Adipocyte (in vitro differentiated cells): ENCODE data around the gene OR11H12.
"Not testable (repeated sequence)": the region's sequence is repeated elsewhere in the genome, so short reads cannot be mapped to it uniquely, and the experiment has no call there.

ENCODE experiments used
- DNase-seq: peaks from one replicate; pipeline ENCODE4 v3.0.0-alpha.2; 2015; ENCODE audit warnings: low read depth
- H3K27me3 ChIP-seq: replicated peaks from 2 replicates; pipeline ENCODE4 v1.7.0; 2013; ENCODE audit warnings: mild to moderate bottlenecking, low read length, moderate library complexity; ENCODE audit not compliant: control insufficient read depth, insufficient read depth
- H3K36me3 ChIP-seq: 2 replicates; pipeline ENCODE4 v1.7.0; 2013; ENCODE audit warnings: low read length, mild to moderate bottlenecking, moderate library complexity; ENCODE audit not compliant: control insufficient read depth, insufficient read depth, severe bottlenecking
- H3K4me1 ChIP-seq: 2 replicates; pipeline ENCODE4 v1.7.0; 2013; ENCODE audit warnings: mild to moderate bottlenecking, low read length, moderate library complexity; ENCODE audit not compliant: control insufficient read depth, insufficient read depth
- H3K4me3 ChIP-seq: 2 replicates; pipeline ENCODE4 v1.7.0; 2013; ENCODE audit warnings: mild to moderate bottlenecking, low read length, moderate library complexity
- H3K9ac ChIP-seq: 2 replicates; pipeline ENCODE4 v1.7.0; 2013; ENCODE audit warnings: mild to moderate bottlenecking, low read length, moderate library complexity
- H3K9me3 ChIP-seq: 2 replicates; pipeline ENCODE4 v1.7.0; 2013; ENCODE audit warnings: mild to moderate bottlenecking, low read length, moderate library complexity; ENCODE audit not compliant: control insufficient read depth

The OR11H12 gene

GRCh38 chr14:18600817-18601216 is at the start of gene OR11H12:
TSS of gene OR11H12 (plus strand) at chr14:18601117. CDS start at chr14:18601117, 0 bp downstream.
- not testable (repeated sequence) for H3K4me1 ChIP-seq, H3K27me3 ChIP-seq, H3K9ac ChIP-seq, H3K4me3 ChIP-seq, DNase-seq, H3K9me3 ChIP-seq, H3K36me3 ChIP-seq

GRCh38 chr14:18582908-18583307 is 18.0 kb upstream of the OR11H12 start:
- H3K9me3 ChIP-seq, H3K9ac ChIP-seq, H3K36me3 ChIP-seq, H3K27me3 ChIP-seq, H3K4me1 ChIP-seq, DNase-seq, H3K4me3 ChIP-seq: not testable (repeated sequence)

- H3K9me3 ChIP-seq, H3K9ac ChIP-seq, DNase-seq, H3K4me3 ChIP-seq, H3K27me3 ChIP-seq, H3K36me3 ChIP-seq, H3K4me1 ChIP-seq: not testable (repeated sequence)
Observed at GRCh38 chr14:18626610-18627213, 25.8 kb downstream of the OR11H12 start.

GRCh38 chr14:18636066-18636465 is 35.1 kb downstream of the OR11H12 start:
- H3K4me3 ChIP-seq, H3K36me3 ChIP-seq, H3K4me1 ChIP-seq, H3K27me3 ChIP-seq, H3K9me3 ChIP-seq, DNase-seq, H3K9ac ChIP-seq: not testable (repeated sequence)

GRCh38 chr14:18638032-18638431 is 37.1 kb downstream of the OR11H12 start:
- H3K4me1 ChIP-seq, DNase-seq, H3K9me3 ChIP-seq, H3K9ac ChIP-seq, H3K36me3 ChIP-seq, H3K4me3 ChIP-seq, H3K27me3 ChIP-seq: not testable (repeated sequence)

- H3K9ac ChIP-seq, H3K36me3 ChIP-seq, DNase-seq, H3K4me3 ChIP-seq, H3K9me3 ChIP-seq, H3K27me3 ChIP-seq, H3K4me1 ChIP-seq: not testable (repeated sequence)
Observed at GRCh38 chr14:18638785-18639184, 37.9 kb downstream of the OR11H12 start.

GRCh38 chr14:18646075-18646730 is 45.3 kb downstream of the OR11H12 start:
- not testable (repeated sequence) for H3K36me3 ChIP-seq, H3K27me3 ChIP-seq, H3K4me1 ChIP-seq, H3K9me3 ChIP-seq, H3K4me3 ChIP-seq, DNase-seq, H3K9ac ChIP-seq
